Fibroblast of villous mesenchyme (primary cell): ENCODE results near the gene IFNA5. TPM values are rescaled to one million over a fixed set of nuclear protein-coding genes. Genes with fewer than 3 reads are reported as not detected.

ENCODE experiments used
- DNase-seq: peaks from one replicate; pipeline ENCODE4 v3.0.0-alpha.2; 2010; ENCODE audit warnings: low read depth
- H3K4me3 ChIP-seq: 2 replicates; pipeline ENCODE4 v1.5.1; 2011; ENCODE audit warnings: low read depth, mild to moderate bottlenecking, low read length
- total RNA-seq: library from RNA; depleted of rRNA; stranded (reverse); fragments of >200 nt; gene quantifications from 2 replicates; pipeline ENCODE4 v1.2.3, GENCODE V29; 2012
- TF ChIP-seq, protein P1 (sequence below): IDR thresholded peaks from 2 replicates; pipeline ENCODE4 v1.5.1; 2012; ENCODE audit warnings: low read depth, mild to moderate bottlenecking, low read length; ENCODE audit not compliant: insufficient read depth

Gene IFNA5
- total RNA-seq, 1 donor: under 0.01 TPM

DNA sequence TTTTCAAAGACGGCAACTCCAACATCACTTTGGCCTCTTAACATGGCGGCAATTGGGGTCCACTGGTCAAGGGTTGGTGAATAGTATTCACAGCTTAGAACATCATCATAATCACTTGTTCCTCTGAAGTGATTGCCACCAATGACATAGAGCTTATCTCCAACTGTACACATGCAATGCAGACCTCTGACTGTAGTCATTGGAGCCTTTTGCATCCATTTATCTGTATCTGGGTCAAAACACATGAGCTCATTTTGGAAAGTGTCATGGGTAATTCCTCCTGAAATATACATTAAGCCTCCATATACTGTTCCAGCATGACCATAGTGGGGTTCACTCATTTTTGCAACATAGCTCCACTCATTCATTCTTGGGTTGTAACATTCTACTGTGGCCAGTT, 28.1 kb upstream of the IFNA5 start:
- H3K4me3 ChIP-seq: peak overlapping the region; percentile 80
- TF ChIP-seq, protein P1, sequence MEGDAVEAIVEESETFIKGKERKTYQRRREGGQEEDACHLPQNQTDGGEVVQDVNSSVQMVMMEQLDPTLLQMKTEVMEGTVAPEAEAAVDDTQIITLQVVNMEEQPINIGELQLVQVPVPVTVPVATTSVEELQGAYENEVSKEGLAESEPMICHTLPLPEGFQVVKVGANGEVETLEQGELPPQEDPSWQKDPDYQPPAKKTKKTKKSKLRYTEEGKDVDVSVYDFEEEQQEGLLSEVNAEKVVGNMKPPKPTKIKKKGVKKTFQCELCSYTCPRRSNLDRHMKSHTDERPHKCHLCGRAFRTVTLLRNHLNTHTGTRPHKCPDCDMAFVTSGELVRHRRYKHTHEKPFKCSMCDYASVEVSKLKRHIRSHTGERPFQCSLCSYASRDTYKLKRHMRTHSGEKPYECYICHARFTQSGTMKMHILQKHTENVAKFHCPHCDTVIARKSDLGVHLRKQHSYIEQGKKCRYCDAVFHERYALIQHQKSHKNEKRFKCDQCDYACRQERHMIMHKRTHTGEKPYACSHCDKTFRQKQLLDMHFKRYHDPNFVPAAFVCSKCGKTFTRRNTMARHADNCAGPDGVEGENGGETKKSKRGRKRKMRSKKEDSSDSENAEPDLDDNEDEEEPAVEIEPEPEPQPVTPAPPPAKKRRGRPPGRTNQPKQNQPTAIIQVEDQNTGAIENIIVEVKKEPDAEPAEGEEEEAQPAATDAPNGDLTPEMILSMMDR: no peak
- no peak for DNase-seq

DNA sequence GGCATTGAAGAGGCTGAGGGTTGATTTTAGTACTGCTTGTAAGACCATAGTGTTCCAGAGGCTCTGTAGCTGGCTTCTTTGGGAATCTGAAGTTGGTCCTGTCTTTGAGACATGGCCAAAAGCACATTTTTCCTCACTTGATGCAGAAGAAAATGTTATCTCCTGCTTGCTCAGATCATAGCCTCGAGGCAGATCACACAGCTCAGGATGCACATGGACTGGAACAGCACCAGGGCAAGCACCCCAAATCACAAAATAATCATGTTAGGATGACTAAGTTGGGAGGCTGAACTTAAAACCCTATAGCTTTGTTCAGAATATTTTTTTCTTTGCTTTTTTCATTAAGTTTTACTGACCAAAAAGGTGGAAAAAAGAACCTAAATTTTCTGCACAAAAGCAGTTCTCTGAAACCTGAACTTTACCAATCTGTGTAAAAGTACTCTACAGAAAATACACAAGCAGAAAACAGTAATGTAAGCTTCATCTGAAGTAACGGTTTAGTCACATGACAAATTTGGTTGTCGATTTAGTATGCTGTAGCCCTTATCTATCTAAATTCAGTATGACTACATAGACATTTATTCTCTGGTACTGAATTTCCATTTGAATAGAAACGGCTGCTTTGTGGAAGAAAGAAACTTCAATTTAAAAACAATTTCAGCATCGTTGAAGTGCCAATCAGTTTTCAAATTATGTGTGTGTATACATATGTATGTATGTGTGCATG, 26.7 kb upstream of the IFNA5 start:
- H3K4me3 ChIP-seq: peak overlapping the region; percentile 15
- no peak for DNase-seq
- TF ChIP-seq, protein P1: no peak

DNA sequence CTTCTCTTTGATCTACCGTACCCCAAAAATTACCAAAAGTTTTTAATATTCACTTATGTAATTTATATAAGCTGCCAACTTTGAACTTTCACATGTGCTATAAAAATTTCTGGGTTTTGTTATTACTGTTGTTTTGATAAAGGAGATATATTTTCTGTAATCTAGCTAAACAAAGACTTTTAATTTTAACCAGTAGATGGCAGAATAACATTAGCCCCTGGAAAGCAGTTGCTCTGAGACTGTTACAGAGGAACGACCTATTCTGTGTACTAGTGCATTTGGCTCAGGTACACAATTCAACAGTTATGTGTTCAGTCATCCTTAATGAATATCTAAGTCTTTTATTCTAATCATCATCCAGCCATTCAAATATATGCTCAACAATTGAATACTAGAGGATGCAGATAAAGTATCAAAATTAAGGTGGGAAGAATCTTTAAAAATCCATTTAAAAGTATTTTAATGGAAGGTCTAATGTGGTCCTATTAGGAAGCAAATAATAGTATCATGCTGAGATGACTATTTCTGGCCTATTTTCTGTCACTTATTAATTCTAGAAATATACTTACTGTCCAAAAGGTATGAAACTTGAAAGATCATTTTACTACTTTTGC, 21.5 kb upstream of the IFNA5 start:
- TF ChIP-seq, protein P1: peak; percentile 65
- DNase-seq: peak; percentile 57
- no peak overlapping the region for H3K4me3 ChIP-seq

DNA sequence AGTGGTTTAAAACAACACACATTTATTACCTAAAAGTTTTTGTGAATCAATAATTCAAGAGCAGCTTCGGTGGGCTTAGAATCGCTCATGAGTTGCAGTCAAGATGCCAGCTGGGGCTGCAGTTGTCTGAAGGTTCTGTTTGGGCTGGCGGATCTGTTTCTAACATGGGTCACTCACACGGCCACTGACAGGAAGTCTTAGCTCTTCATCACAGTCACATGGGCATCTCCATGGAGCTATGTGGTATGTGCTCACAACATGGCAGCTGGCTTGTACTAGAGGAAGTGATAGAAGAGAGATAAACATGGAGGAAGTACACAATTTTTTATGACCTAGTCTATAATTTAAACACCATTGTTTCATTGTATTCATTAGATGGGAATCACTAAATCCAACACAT, 18.9 kb upstream of the IFNA5 start:
- no peak for DNase-seq
- TF ChIP-seq, protein P1: no peak
- no peak overlapping the region for H3K4me3 ChIP-seq

DNA sequence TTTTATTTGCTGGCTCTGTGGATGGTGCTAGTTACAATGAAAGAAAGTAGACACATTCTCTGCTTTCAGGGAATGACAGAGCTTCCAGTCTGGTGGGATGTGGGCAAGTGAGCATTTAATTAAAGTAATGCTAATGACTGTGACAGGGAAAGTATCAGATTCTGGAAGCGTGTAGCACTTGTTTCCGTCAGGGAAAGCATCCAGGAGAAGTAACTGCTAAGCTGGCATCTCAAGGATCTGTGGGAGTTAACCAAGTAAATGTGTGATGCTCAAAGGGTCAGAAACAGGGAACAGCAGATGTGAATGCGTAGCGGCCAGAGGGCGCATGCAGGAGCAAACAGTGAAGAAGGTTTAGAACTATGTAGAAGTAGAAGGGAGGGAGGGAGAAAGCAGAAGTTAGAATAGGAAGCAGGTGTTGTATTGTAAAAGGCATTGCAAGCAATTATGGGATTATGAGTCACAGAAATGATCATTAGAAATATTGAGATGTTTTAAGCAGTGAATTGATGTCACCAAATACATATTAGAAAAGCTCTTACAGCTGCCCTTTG, 17.9 kb upstream of the IFNA5 start:
- DNase-seq: no peak
- H3K4me3 ChIP-seq: no peak overlapping the region
- TF ChIP-seq, protein P1: no peak

- TF ChIP-seq, protein P1: no peak
- no peak overlapping the region for H3K4me3 ChIP-seq
- DNase-seq: no peak
Observed at GRCh38 chr9:21320465-21320864, 15.4 kb upstream of the IFNA5 start.
